GM18861 (cell line): ENCODE measurements around the gene TRAF3.
"Not testable (repeated sequence)": the region's sequence is repeated elsewhere in the genome, so short reads cannot be mapped to it uniquely, and the experiment has no call there.

Experiments
- ATAC-seq: cut with Tn5 transposase; IDR thresholded peaks from one replicate; pipeline ENCODE4 v1.9.1; 2021; ENCODE audit not compliant: unreplicated experiment

Gene TRAF3

GRCh38 chr14:102857444-102857843 is 80.2 kb downstream of the TRAF3 start:
- ATAC-seq: no peak

GRCh38 chr14:102859911-102860310 is 82.7 kb downstream of the TRAF3 start:
- no peak for ATAC-seq

GRCh38 chr14:102862154-102862773 is 85.0 kb downstream of the TRAF3 start:
- no peak for ATAC-seq

- ATAC-seq: no peak
Observed at GRCh38 chr14:102863381-102863780, 86.1 kb downstream of the TRAF3 start.

GRCh38 chr14:102865916-102866315 is 88.7 kb downstream of the TRAF3 start:
- ATAC-seq: not testable (repeated sequence)

GRCh38 chr14:102866982-102867761 is 89.9 kb downstream of the TRAF3 start:
- ATAC-seq: no peak

GRCh38 chr14:102867826-102868580 is 90.8 kb downstream of the TRAF3 start:
- no peak for ATAC-seq

GRCh38 chr14:102868956-102869547 is 91.8 kb downstream of the TRAF3 start:
- no peak for ATAC-seq

- no peak for ATAC-seq
Observed at GRCh38 chr14:102870246-102870645, 93.0 kb downstream of the TRAF3 start.

GRCh38 chr14:102870994-102871831 is 94.0 kb downstream of the TRAF3 start:
- ATAC-seq: no peak

- no peak for ATAC-seq
Observed at GRCh38 chr14:102872020-102872419, 94.8 kb downstream of the TRAF3 start.

GRCh38 chr14:102873131-102873530 is 95.9 kb downstream of the TRAF3 start:
- no peak for ATAC-seq

GRCh38 chr14:102873546-102874061 is 96.4 kb downstream of the TRAF3 start:
- ATAC-seq: no peak

GRCh38 chr14:102875652-102876051 is 98.4 kb downstream of the TRAF3 start:
- no peak for ATAC-seq

GRCh38 chr14:102877511-102877910 is 100.3 kb downstream of the TRAF3 start:
- ATAC-seq: not testable (repeated sequence)

GRCh38 chr14:102878174-102878969 is 101.1 kb downstream of the TRAF3 start:
- no peak for ATAC-seq

GRCh38 chr14:102878970-102879460 is 101.8 kb downstream of the TRAF3 start:
- no peak for ATAC-seq

GRCh38 chr14:102882226-102882906 is 105.1 kb downstream of the TRAF3 start:
- no peak for ATAC-seq

- no peak for ATAC-seq
Observed at GRCh38 chr14:102883089-102883541, 105.9 kb downstream of the TRAF3 start.
